ENCODE results near the gene RALGAPA1.

The RALGAPA1 gene

DNA sequence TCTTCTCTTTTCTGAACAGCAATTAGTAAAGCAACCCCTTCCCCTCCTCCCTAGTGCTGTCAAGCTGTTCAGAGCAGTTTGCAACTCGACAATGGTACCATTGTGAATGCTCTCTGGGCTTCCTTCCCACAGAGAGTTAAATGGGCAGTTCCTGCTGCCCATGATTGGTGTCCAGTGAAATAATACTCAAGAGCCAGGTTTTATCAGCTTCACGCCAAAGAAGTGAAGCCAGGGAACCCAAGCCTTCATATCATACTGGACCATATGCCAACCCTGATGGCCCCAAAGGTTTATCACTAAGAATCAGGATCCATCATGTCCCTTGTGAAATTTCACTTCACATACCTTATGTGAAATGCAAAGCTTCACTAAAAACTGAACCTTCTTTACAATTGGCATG lies 250.4 kb downstream of the RALGAPA1 start:
- H3K9me3 ChIP-seq (replicated peaks in 1 of 11), result no peaks in the 10 kb centered on the region

DNA sequence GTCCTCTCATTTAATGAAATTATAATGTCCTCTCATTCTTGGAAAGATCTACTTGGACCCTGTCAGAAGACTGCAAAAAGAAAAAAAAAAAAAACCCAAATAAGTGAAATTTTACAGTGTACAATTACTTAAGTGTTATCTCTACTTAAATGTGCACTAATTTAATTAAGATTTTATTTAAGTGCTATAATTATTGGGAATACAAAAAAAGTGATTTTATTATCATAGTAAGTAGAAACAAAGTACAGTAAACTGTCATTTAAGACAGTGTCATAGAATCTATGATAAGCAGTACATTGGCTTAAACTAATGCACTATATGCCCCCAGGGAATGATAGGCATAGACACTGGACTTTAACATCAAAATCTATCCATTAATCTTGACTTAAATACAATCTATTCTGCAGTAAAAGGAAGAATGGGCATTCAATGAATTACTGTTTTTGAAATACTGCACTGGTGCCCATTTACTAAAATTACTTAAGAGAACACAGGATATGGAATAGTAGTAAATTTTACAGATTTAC lies 251.8 kb downstream of the RALGAPA1 start:
- Histone ChIP-seq H3K36me3 (no peaks in the 10 kb centered on the region), H3K4me2 (no peak overlapping the region), H4K20me1 (no peaks in the 10 kb centered on the region), H3K27ac (no peak overlapping the region), H3K9me3 (replicated peaks in 1 of 11) (no peaks in the 10 kb centered on the region), H3K4me3 (no peak overlapping the region), H3K4me1 (no peaks in the 10 kb centered on the region), H3K27me3 (no peaks in the 10 kb centered on the region), H3K9ac (no peak overlapping the region)
- no peak for TF ChIP-seq Cebpa-rat (IDR thresholded peaks at IDR 0.05)

More for the DNA sequence above, 250.4 kb downstream of the RALGAPA1 start:
- H3K36me3 ChIP-seq, result no peaks in the 10 kb centered on the region
- TF ChIP-seq Cebpa-rat (IDR thresholded peaks at IDR 0.05), result no peak
- no peaks in the 10 kb centered on the region for H3K27me3 ChIP-seq
- H3K9ac ChIP-seq, result no peak overlapping the region
- H3K4me3 ChIP-seq, result no peak overlapping the region
- no peak overlapping the region for H3K4me2 ChIP-seq
- no peaks in the 10 kb centered on the region for H4K20me1 ChIP-seq
- H3K27ac ChIP-seq, result no peak overlapping the region
- H3K4me1 ChIP-seq, result no peaks in the 10 kb centered on the region

DNA sequence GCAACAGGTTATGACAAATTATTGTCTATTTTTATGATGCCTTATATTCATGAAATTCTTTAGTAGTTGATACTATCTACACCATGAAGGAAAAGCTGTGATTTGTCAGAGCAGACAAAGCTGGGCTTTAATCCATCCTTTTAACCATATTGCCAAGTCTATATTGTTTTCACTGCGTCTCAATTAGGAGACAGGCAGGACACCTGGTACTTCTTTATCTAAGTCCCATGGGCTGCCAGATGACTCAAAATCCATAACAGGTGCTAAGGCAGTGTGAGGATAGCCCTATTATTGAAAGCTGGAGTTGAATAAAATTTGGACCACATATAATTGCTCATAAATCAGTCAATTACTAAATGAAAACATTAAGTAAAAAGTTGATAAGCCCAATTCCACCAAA lies 252.5 kb downstream of the RALGAPA1 start:
- Histone ChIP-seq H3K4me2 (no peak overlapping the region), H3K9me3 (replicated peaks in 1 of 11) (no peaks in the 10 kb centered on the region), H3K4me1 (no peaks in the 10 kb centered on the region), H3K4me3 (no peak overlapping the region), H3K27me3 (no peaks in the 10 kb centered on the region), H4K20me1 (no peaks in the 10 kb centered on the region), H3K27ac (no peak overlapping the region), H3K9ac (no peak overlapping the region), H3K36me3 (no peaks in the 10 kb centered on the region)
- TF ChIP-seq Cebpa-rat (IDR thresholded peaks at IDR 0.05), result no peak

GRCh38 chr14:35553808-35554207 lies 255.3 kb downstream of the RALGAPA1 start:
- no peak overlapping the region for H3K4me2 ChIP-seq
- H3K4me3 ChIP-seq, result no peak overlapping the region
- H3K27me3 ChIP-seq, result no peaks in the 10 kb centered on the region
- H3K4me1 ChIP-seq, result no peaks in the 10 kb centered on the region
- TF ChIP-seq Cebpa-rat (IDR thresholded peaks at IDR 0.05), result no peak
- no peak overlapping the region for H3K9ac ChIP-seq
- no peak overlapping the region for H3K27ac ChIP-seq
- no peaks in the 10 kb centered on the region for H3K9me3 ChIP-seq (replicated peaks in 1 of 11)
- no peaks in the 10 kb centered on the region for H4K20me1 ChIP-seq
- H3K36me3 ChIP-seq, result no peaks in the 10 kb centered on the region

DNA sequence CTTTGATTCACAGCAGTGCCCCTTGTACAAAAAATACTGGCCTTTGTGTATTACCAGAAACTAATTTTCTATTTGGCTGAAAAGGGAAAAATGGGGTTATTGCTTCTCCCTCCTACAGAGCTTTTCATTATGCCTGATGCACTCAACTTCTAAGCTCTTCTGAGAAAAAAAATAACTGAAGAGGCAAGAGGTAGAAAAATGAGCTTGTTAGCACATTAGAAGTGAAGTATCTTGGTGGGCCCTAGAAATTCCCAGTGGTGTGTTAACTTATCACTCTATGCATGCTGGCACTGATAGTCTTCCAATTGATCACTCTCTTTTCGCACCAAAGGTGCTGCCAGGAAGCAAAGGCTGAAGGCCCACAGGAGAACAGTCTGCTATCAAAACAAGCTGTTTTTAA lies 258.0 kb downstream of the RALGAPA1 start:
- Histone ChIP-seq H3K4me1 (no peaks in the 10 kb centered on the region), H4K20me1 (no peaks in the 10 kb centered on the region), H3K9me3 (replicated peaks in 1 of 11) (no peaks in the 10 kb centered on the region), H3K4me3 (no peak overlapping the region), H3K4me2 (no peak overlapping the region), H3K27ac (no peak overlapping the region), H3K9ac (no peak overlapping the region), H3K36me3 (no peaks in the 10 kb centered on the region), H3K27me3 (no peaks in the 10 kb centered on the region)
- TF ChIP-seq Cebpa-rat (IDR thresholded peaks at IDR 0.05), result no peak

GRCh38 chr14:35549551-35549950 lies 259.5 kb downstream of the RALGAPA1 start:
- no peak overlapping the region for H3K4me3 ChIP-seq
- H3K27me3 ChIP-seq, result no peaks in the 10 kb centered on the region
- no peak overlapping the region for H3K27ac ChIP-seq
- H3K9ac ChIP-seq, result no peak overlapping the region
- no peaks in the 10 kb centered on the region for H3K36me3 ChIP-seq
- no peak overlapping the region for H3K4me2 ChIP-seq
- no peaks in the 10 kb centered on the region for H3K9me3 ChIP-seq (replicated peaks in 1 of 11)
- H4K20me1 ChIP-seq, result no peaks in the 10 kb centered on the region
- no peak for TF ChIP-seq Cebpa-rat (IDR thresholded peaks at IDR 0.05)
- no peaks in the 10 kb centered on the region for H3K4me1 ChIP-seq

DNA sequence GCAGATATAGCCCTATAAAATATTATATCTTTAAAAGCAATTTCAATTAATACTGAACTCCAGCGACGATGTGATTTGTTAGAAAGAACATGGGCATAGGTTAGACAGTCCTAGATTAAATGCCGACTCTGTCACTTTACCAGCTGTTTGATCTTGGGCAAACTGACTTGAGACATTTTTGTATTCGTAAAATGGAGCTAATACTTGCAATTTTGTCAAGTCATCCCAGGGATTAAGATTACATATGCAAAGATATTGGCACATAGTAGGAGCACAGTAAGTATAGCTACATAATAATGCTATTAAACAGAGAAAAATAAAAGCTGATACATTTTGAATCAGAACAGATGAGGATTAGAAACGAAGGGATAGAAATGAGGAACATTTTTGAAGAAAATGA lies 266.1 kb downstream of the RALGAPA1 start:
- Histone ChIP-seq H3K4me3 (no peak overlapping the region), H3K9ac (no peak overlapping the region), H3K4me1 (peaks cover 8 to 12% (median 9%) of the 10 kb centered on the region in 10 experiments), H3K4me2 (no peak overlapping the region), H3K27ac (no peak overlapping the region), H3K9me3 (replicated peaks in 1 of 11) (no peaks in the 10 kb centered on the region), H3K36me3 (no peaks in the 10 kb centered on the region), H3K27me3 (no peaks in the 10 kb centered on the region), H4K20me1 (no peaks in the 10 kb centered on the region)
- no peak for TF ChIP-seq Cebpa-rat (IDR thresholded peaks at IDR 0.05)

DNA sequence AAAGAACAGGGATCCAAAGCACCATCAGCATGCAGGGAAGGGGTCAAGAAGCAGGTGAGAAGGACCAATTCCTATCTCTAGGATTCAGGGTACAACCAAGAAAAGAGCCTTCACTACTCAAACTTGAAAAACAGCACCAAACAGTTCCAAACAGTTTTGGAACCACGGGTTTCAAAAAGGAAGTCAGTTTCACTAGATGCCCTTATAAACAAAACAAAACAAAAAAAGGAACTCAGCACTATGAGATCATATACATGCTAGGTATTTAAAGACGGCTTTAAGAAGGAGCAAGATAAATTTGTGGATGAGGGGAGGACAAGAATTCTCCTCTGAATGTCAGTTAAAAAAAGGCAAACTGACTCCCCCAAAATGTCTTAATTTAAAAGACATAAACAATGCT lies 269.1 kb downstream of the RALGAPA1 start:
- Histone ChIP-seq H3K4me3 (no peak overlapping the region), H3K9ac (no peak overlapping the region), H3K9me3 (replicated peaks in 1 of 11) (peaks cover 0 to 11% (median 8%) of the 10 kb centered on the region in 11 experiments; a peak in 16 of 22 replicates), H4K20me1 (peaks cover 0 to 9% (median 1%) of the 10 kb centered on the region in 11 experiments; a peak in 10 of 22 replicates), H3K4me2 (peak overlapping the region in 10 of 11 experiments; percentile 36 to 72 (median 56); a peak in 20 of 22 replicates), H3K4me1 (peaks cover 9 to 13% (median 10%) of the 10 kb centered on the region in 10 experiments), H3K27me3 (peaks cover 7 to 16% (median 12%) of the 10 kb centered on the region in 11 experiments), H3K36me3 (no peaks in the 10 kb centered on the region), H3K27ac (no peak overlapping the region; a peak in 1 of 22 replicates)
- no peak for TF ChIP-seq Cebpa-rat (IDR thresholded peaks at IDR 0.05)

DNA sequence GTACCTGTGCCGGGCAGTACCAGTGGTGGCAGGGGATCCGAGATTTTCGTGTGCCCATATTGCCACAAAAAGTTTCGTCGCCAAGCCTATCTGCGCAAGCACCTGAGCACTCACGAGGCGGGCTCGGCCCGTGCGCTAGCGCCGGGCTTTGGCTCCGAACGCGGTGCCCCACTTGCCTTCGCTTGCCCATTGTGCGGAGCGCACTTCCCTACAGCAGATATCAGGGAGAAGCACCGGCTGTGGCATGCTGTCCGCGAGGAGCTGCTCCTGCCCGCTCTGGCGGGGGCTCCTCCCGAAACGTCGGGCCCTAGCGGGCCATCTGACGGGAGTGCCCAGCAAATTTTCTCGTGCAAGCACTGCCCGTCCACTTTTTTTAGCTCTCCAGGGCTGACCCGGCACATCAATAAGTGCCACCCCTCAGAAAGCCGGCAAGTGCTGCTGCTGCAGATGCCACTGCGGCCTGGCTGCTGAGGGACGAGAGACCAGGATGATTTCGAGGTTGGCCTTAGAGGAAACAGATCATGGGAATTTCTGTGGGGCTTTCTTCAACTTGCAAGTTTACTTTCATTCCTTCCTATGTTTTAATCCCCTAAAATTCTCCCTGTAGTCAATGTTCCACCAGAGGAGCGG lies 273.5 kb downstream of the RALGAPA1 start:
- TF ChIP-seq Cebpa-rat (IDR thresholded peaks at IDR 0.05), result no peak
- Histone ChIP-seq H3K27ac (no peak overlapping the region), H3K27me3 (peaks cover 51 to 60% (median 56%) of the 10 kb centered on the region in 11 experiments), H3K36me3 (no peaks in the 10 kb centered on the region), H4K20me1 (peaks cover 0 to 31% (median 7%) of the 10 kb centered on the region in 11 experiments; a peak in 12 of 22 replicates), H3K9ac (no peak overlapping the region), H3K9me3 (replicated peaks in 1 of 11) (peaks cover 0 to 15% (median 12%) of the 10 kb centered on the region in 11 experiments; a peak in 16 of 22 replicates), H3K4me3 (no peak overlapping the region), H3K4me2 (no peak overlapping the region), H3K4me1 (peaks cover 14 to 33% (median 26%) of the 10 kb centered on the region in 10 experiments)
